Keratinocyte (primary cell): ENCODE measurements around the gene FRY. TPM values are rescaled to one million over a fixed set of nuclear protein-coding genes. Genes with fewer than 3 reads are reported as not detected.

Source experiments
- DNase-seq: peaks from one replicate; pipeline ENCODE4 v3.0.0-alpha.2; 2011; ENCODE audit warnings: low read depth, missing footprints, low spot score
- FAIRE-seq: peaks from 2 replicates; lab custom pipeline; 2011; peaks lifted over from hg19 to GRCh38; lab: Jason Lieb, UNC
- H2AFZ ChIP-seq: 2 replicates; pipeline ENCODE4 v1.6.0; 2012; ENCODE audit warnings: low read length, control low read depth, inconsistent platforms; ENCODE audit not compliant: control insufficient read depth
- H3K27ac ChIP-seq: 2 replicates; pipeline ENCODE4 v1.5.1; 2011; ENCODE audit warnings: low read length; ENCODE audit not compliant: control insufficient read depth, insufficient read depth
- H3K27me3 ChIP-seq: 3 replicates; pipeline ENCODE4 v1.6.0; 2011; ENCODE audit warnings: low read length; ENCODE audit not compliant: control insufficient read depth, insufficient read depth; ENCODE audit errors: extremely low read depth
- H3K36me3 ChIP-seq, 2 experiments: 2 replicates in 1 of 2; 3 replicates in 1 of 2; pipeline ENCODE4 v1.5.1; 2011; ENCODE audit warnings: low read length in 2 of 2, mild to moderate bottlenecking in 1 of 2; ENCODE audit not compliant: control insufficient read depth in 2 of 2, insufficient read depth in 2 of 2; ENCODE audit errors: extremely low read depth in 1 of 2
- H3K4me1 ChIP-seq: 3 replicates; pipeline ENCODE4 v1.5.1; 2011; ENCODE audit warnings: low read length; ENCODE audit not compliant: control insufficient read depth, insufficient read depth; ENCODE audit errors: extremely low read depth
- H3K4me2 ChIP-seq: 3 replicates; pipeline ENCODE4 v1.6.0; 2011; ENCODE audit warnings: low read depth, low read length; ENCODE audit not compliant: control insufficient read depth, insufficient read depth; ENCODE audit errors: extremely low read depth
- H3K4me3 ChIP-seq, 3 experiments: fragments of 200-600 bp in 1 of 3; sonication (generic) in 1 of 3; 2 replicates in 2 of 3; 3 replicates in 1 of 3; pipeline ENCODE4 v1.5.1; 2011 to 2016; ENCODE audit warnings: low read length in 3 of 3, mild to moderate bottlenecking in 3 of 3, control low read depth in 2 of 3, inconsistent platforms in 1 of 3, low read depth in 1 of 3, mixed read lengths in 1 of 3, mixed run types in 1 of 3, moderate library complexity in 1 of 3; ENCODE audit not compliant: control insufficient read depth in 2 of 3, insufficient read depth in 2 of 3; ENCODE audit errors: extremely low read depth in 1 of 3
- H3K79me2 ChIP-seq: 2 replicates; pipeline ENCODE4 v1.6.0; 2012; ENCODE audit warnings: low read length; ENCODE audit not compliant: control insufficient read depth, insufficient read depth
- H3K9ac ChIP-seq: 3 replicates; pipeline ENCODE4 v1.6.0; 2011; ENCODE audit warnings: low read length; ENCODE audit not compliant: control insufficient read depth, insufficient read depth; ENCODE audit errors: extremely low read depth
- H3K9me1 ChIP-seq: 3 replicates; pipeline ENCODE4 v1.6.0; 2011; ENCODE audit warnings: low read length; ENCODE audit not compliant: control insufficient read depth, insufficient read depth; ENCODE audit errors: extremely low read depth
- H3K9me3 ChIP-seq: 2 replicates; pipeline ENCODE4 v1.5.1; 2012; ENCODE audit warnings: low read depth, low read length; ENCODE audit not compliant: control insufficient read depth
- H4K20me1 ChIP-seq: 3 replicates; pipeline ENCODE4 v1.6.0; 2011; ENCODE audit warnings: low read length; ENCODE audit not compliant: control insufficient read depth, insufficient read depth; ENCODE audit errors: extremely low read depth
- EZH2 ChIP-seq: IDR thresholded peaks from one replicate; pipeline ENCODE4 v1.6.1; 2012; ENCODE audit warnings: inconsistent platforms, mild to moderate bottlenecking, low read length, moderate library complexity
- dilution Hi-C: fragments of 300-500 bp; cut with MboI; formaldehyde crosslinking; loops from one replicate; pipeline ENCODE4 v1.7.0; 2020; ENCODE audit warnings: low sequenced_read_pairs; ENCODE audit not compliant: extremely low pct_ligation_motif_present
- polyA plus RNA-seq, 5 experiments: library from polyadenylated mRNA; depleted of rRNA in 3 of 5; stranded (reverse) in 3 of 5; stranded (forward) in 1 of 5; unstranded in 1 of 5; fragments of >200 nt; gene quantifications; 1 replicate in 1 of 5; 2 replicates in 3 of 5; 3 replicates in 1 of 5; pipeline versions ENCODE4 v1.2.1 to v1.2.3, GENCODE V29; 2011 to 2012; ENCODE audit warnings: missing spikeins in 2 of 5, low read depth in 1 of 5, low replicate concordance in 1 of 5
- TF ChIP-seq, protein P1 (sequence below), 3 experiments: IDR thresholded peaks in 1 of 3; conservative IDR thresholded peaks in 1 of 3; optimal IDR thresholded peaks in 1 of 3; 2 replicates in 2 of 3; 3 replicates in 1 of 3; pipeline versions ENCODE3 to v1.5.1; 2011; ENCODE audit warnings: low read length in 3 of 3, mild to moderate bottlenecking in 3 of 3, moderate library complexity in 2 of 3, control low read depth in 1 of 3, inconsistent platforms in 1 of 3; ENCODE audit not compliant: insufficient read depth in 2 of 3; ENCODE audit errors: extremely low read depth in 1 of 3

The FRY gene
- polyA plus RNA-seq, 1 donor (not counting 4 experiments of a cell fraction or from before 2014, with no cell fraction given): 0.80 TPM

DNA sequence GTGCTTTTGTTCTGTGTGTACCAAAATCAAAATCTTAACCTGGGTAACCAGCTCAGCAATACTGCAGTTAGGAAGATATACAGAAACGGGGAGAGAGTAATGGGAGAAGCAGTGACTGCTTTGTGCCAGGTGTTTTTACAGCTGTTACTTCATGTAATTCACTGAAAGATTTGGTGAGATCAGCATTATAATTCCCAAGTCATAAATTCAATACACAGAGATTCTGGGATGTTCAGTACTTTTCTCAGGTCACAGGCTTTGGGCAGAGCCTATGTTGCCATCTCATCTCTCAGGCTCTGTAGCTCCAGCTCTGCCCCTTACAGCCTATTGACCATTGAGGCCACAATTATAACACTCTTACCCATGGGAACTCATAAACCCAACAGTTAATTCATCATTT is 145.1 kb downstream of the FRY start:
- H3K27ac ChIP-seq: no peak overlapping the region
- H3K9ac ChIP-seq: no peak overlapping the region
- no peaks in the 10 kb centered on the region for H3K9me1 ChIP-seq
- H4K20me1 ChIP-seq: no peaks in the 10 kb centered on the region
- H3K9me3 ChIP-seq: no peaks in the 10 kb centered on the region
- H3K4me1 ChIP-seq: no peaks in the 10 kb centered on the region
- TF ChIP-seq EZH2: no peak
- TF ChIP-seq, protein P1, sequence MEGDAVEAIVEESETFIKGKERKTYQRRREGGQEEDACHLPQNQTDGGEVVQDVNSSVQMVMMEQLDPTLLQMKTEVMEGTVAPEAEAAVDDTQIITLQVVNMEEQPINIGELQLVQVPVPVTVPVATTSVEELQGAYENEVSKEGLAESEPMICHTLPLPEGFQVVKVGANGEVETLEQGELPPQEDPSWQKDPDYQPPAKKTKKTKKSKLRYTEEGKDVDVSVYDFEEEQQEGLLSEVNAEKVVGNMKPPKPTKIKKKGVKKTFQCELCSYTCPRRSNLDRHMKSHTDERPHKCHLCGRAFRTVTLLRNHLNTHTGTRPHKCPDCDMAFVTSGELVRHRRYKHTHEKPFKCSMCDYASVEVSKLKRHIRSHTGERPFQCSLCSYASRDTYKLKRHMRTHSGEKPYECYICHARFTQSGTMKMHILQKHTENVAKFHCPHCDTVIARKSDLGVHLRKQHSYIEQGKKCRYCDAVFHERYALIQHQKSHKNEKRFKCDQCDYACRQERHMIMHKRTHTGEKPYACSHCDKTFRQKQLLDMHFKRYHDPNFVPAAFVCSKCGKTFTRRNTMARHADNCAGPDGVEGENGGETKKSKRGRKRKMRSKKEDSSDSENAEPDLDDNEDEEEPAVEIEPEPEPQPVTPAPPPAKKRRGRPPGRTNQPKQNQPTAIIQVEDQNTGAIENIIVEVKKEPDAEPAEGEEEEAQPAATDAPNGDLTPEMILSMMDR (optimal IDR thresholded peaks at IDR 0.05 in 1 of 3, IDR thresholded peaks at IDR 0.05 in 1 of 3, conservative IDR thresholded peaks at IDR 0.05 in 1 of 3; ENCODE audit: extremely low read depth in 1 of 3, insufficient read depth in 2 of 3, low read length in 3 of 3): no peak
- H3K79me2 ChIP-seq: no peaks in the 10 kb centered on the region
- no peaks in the 10 kb centered on the region for H3K27me3 ChIP-seq
- no peak overlapping the region for H2AFZ ChIP-seq
- no peak for FAIRE-seq
- H3K4me3 ChIP-seq: no peak overlapping the region
- no peaks in the 10 kb centered on the region for H3K36me3 ChIP-seq
- H3K4me2 ChIP-seq: no peak overlapping the region
- DNase-seq: no peak
- dilution Hi-C loops: no loop called here

DNA sequence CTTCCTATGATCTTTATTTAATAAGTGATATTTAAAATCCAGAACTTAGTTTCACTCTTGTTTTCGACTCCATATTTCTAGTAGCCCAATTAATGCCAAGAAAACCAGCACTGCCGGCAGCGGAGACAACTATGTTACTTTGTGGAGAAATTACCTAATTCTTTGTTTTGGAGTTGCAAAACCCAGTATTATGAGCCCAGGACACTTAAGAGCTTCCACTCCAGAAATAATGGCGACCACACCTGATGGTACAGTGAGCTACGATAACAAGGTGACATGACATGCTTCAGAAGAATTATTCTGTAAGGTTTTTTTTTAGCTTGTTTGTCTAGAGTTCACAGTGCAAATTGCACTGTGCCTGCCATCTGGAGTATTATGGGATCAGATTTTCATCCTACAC is 147.2 kb downstream of the FRY start:
- dilution Hi-C loops: no loop called here
- Histone ChIP-seq H3K36me3 (no peaks in the 10 kb centered on the region), H3K4me2 (no peak overlapping the region), H3K27ac (no peak overlapping the region), H2AFZ (peak overlapping the region; percentile 6), H3K4me3 (no peak overlapping the region), H3K9ac (no peak overlapping the region), H3K9me1 (no peaks in the 10 kb centered on the region), H4K20me1 (no peaks in the 10 kb centered on the region), H3K27me3 (no peaks in the 10 kb centered on the region), H3K9me3 (no peaks in the 10 kb centered on the region), H3K4me1 (no peaks in the 10 kb centered on the region), H3K79me2 (no peaks in the 10 kb centered on the region)
- TF ChIP-seq, protein P1 (optimal IDR thresholded peaks at IDR 0.05 in 1 of 3, IDR thresholded peaks at IDR 0.05 in 1 of 3, conservative IDR thresholded peaks at IDR 0.05 in 1 of 3; ENCODE audit: extremely low read depth in 1 of 3, insufficient read depth in 2 of 3, low read length in 3 of 3): no peak
- no peak for TF ChIP-seq EZH2
- no peak for DNase-seq
- no peak for FAIRE-seq
